MM.1S (cell line): Measurements from ENCODE around the gene ARHGAP4.

Experiments
- DNase-seq: peaks from one replicate; pipeline ENCODE4 v3.0.0-alpha.2; 2015
- H2AFZ ChIP-seq: fragments of 300-600 bp; sonication (generic); 2 replicates; pipeline ENCODE4 v1.6.0; 2016; ENCODE audit warnings: antibody characterized with exemption, low read length
- H3F3A ChIP-seq: fragments of 300-600 bp; sonication (generic); 2 replicates; pipeline ENCODE4 v1.6.1; 2016; ENCODE audit warnings: mild to moderate bottlenecking, antibody characterized with exemption, low read length, moderate library complexity, mixed read lengths; ENCODE audit not compliant: insufficient read depth
- H3K27ac ChIP-seq: fragments of 300-600 bp; sonication (generic); 2 replicates; pipeline ENCODE4 v1.5.1; 2016; ENCODE audit warnings: mild to moderate bottlenecking, low read length
- H3K27me3 ChIP-seq: fragments of 300-600 bp; sonication (generic); replicated peaks from 2 replicates; pipeline ENCODE4 v1.6.0; 2016; ENCODE audit warnings: low read length; ENCODE audit not compliant: insufficient read depth
- H3K36me3 ChIP-seq: fragments of 300-600 bp; sonication (generic); replicated peaks from 2 replicates; pipeline ENCODE4 v1.6.1; 2016; ENCODE audit warnings: mild to moderate bottlenecking, low read length, mixed read lengths; ENCODE audit not compliant: insufficient read depth
- H3K4me1 ChIP-seq: fragments of 300-600 bp; sonication (generic); 2 replicates; pipeline ENCODE4 v1.6.1; 2016; ENCODE audit warnings: low read length, mixed read lengths
- H3K4me2 ChIP-seq: fragments of 300-600 bp; sonication (generic); 2 replicates; pipeline ENCODE4 v1.6.0; 2016; ENCODE audit warnings: low read depth, low read length
- H3K4me3 ChIP-seq: fragments of 300-600 bp; sonication (generic); 2 replicates; pipeline ENCODE4 v1.5.1; 2016; ENCODE audit warnings: low read length, mixed read lengths
- H3K79me2 ChIP-seq: fragments of 300-600 bp; sonication (generic); 2 replicates; pipeline ENCODE4 v1.6.1; 2016; ENCODE audit warnings: mixed run types, low read length, mixed read lengths
- H3K9ac ChIP-seq: fragments of 300-600 bp; sonication (generic); 2 replicates; pipeline ENCODE4 v1.6.1; 2016; ENCODE audit warnings: low read length, mixed read lengths
- H3K9me2 ChIP-seq: fragments of 300-600 bp; sonication (generic); replicated peaks from 2 replicates; pipeline ENCODE4 v1.6.1; 2016; ENCODE audit warnings: mild to moderate bottlenecking, low read length, mixed read lengths; ENCODE audit not compliant: insufficient read depth
- H3K9me3 ChIP-seq: fragments of 300-600 bp; sonication (generic); replicated peaks from 2 replicates; pipeline ENCODE4 v1.6.1; 2016; ENCODE audit warnings: mild to moderate bottlenecking, low read length, mixed read lengths; ENCODE audit not compliant: insufficient read depth
- H4K20me1 ChIP-seq: fragments of 300-600 bp; sonication (generic); 2 replicates; pipeline ENCODE4 v1.6.1; 2016; ENCODE audit warnings: mild to moderate bottlenecking, low read length, moderate library complexity, mixed read lengths; ENCODE audit not compliant: insufficient read depth
- EZH2 ChIP-seq: fragments of 300-600 bp; sonication (generic); optimal IDR thresholded peaks from 2 replicates; pipeline ENCODE3; 2017; ENCODE audit warnings: low read depth, mild to moderate bottlenecking, antibody characterized with exemption, low read length, mixed read lengths
- EZH2phosphoT487 ChIP-seq: fragments of 300-600 bp; sonication (generic); IDR thresholded peaks from 2 replicates; pipeline ENCODE4 v1.6.1; 2018; ENCODE audit warnings: antibody characterized with exemption, low read length
- TF ChIP-seq, protein P1 (sequence below): fragments of 300-600 bp; sonication (generic); IDR thresholded peaks from 2 replicates; pipeline ENCODE4 v1.5.1; 2016; ENCODE audit warnings: antibody characterized with exemption, low read length, mixed read lengths

ARHGAP4 gene

DNA sequence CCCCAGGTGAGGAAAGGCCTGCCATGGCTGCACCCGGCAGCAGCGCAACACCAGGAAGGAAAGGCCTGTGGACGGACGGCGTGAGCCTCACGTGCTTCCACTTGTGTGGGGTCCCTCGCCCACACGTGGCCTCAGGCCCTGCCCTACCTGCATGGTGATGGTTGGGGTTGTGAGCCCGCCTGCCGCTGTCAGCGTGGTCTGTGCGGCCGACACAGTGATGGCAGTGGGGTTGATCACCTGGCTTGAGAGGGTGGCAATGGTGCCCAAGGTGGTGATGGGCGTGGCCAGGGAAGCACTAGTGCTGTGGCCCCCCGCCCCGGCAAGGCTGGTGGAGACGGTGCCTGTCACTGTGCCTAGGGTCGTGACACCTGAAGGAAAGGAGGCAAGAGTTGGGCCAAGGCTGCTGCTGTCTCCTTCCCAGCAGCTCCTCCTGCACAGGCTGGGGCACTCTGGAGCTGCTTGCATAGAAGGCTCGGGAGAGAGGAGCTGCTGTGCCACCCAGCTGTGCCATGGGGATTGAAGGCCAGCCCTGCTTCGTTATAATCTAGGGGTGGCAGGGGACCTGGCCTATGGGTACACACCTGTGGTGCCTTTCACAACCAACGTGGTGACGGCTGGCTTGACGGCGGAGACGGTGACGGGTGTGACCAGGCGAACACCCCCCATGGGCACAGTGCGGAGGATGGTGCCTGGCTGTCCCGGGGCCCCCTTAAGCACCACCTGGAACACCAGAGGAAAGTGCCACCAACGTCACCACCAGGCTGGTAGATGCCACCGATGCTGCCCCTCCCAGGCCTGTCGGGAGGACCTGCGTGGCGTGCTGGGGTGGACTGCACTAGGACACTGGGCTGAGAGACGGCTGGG, 30.2 kb upstream of the ARHGAP4 start:
- Histone ChIP-seq H3K36me3 (peaks cover 5% of the 10 kb centered on the region; the same call in 1 of the 2 replicates), H3K9ac (no peak overlapping the region), H3K9me3 (no peaks in the 10 kb centered on the region)

DNA sequence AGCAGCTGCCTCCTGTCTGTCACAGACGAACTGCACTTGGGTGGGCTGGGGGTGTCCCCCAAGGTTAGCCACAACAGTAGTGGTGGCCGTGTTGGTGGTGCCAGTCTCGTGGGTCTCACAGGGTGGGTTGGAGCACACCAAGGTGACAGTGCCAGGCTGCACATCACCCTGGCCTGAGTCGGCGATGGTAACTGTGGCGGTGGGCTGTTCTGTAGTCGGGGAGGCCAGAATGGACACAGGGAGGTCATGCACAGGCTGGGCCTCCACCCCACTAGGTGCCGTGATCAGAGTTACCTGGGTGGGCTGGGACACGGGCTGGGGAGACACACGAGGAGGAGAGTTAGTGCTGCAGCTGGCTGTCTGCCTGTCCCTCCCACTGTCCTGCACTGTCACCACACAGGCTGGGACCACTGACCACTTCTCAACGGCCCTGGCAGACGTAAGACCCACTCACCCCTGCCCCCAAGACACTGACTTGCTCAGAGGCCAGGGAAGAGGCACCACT, 29.2 kb upstream of the ARHGAP4 start:
- no peak for DNase-seq
- no peaks in the 10 kb centered on the region for H3K9me2 ChIP-seq
- H3F3A ChIP-seq, result no peaks in the 10 kb centered on the region
- no peaks in the 10 kb centered on the region for H4K20me1 ChIP-seq
- TF ChIP-seq, protein P1, sequence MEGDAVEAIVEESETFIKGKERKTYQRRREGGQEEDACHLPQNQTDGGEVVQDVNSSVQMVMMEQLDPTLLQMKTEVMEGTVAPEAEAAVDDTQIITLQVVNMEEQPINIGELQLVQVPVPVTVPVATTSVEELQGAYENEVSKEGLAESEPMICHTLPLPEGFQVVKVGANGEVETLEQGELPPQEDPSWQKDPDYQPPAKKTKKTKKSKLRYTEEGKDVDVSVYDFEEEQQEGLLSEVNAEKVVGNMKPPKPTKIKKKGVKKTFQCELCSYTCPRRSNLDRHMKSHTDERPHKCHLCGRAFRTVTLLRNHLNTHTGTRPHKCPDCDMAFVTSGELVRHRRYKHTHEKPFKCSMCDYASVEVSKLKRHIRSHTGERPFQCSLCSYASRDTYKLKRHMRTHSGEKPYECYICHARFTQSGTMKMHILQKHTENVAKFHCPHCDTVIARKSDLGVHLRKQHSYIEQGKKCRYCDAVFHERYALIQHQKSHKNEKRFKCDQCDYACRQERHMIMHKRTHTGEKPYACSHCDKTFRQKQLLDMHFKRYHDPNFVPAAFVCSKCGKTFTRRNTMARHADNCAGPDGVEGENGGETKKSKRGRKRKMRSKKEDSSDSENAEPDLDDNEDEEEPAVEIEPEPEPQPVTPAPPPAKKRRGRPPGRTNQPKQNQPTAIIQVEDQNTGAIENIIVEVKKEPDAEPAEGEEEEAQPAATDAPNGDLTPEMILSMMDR, result no peak
- TF ChIP-seq EZH2, result no peak
- no peak for TF ChIP-seq EZH2phosphoT487
- no peaks in the 10 kb centered on the region for H3K9me3 ChIP-seq
- H3K4me2 ChIP-seq, result no peak overlapping the region
- peaks cover 18% of the 10 kb centered on the region; the same call in 1 of the 2 replicates for H3K79me2 ChIP-seq
- no peak overlapping the region for H2AFZ ChIP-seq
- H3K9ac ChIP-seq, result no peak overlapping the region
- H3K4me3 ChIP-seq, result no peak overlapping the region
- no peaks in the 10 kb centered on the region for H3K4me1 ChIP-seq
- no peaks in the 10 kb centered on the region for H3K27me3 ChIP-seq
- no peak overlapping the region for H3K27ac ChIP-seq
- H3K36me3 ChIP-seq, result peaks cover 5% of the 10 kb centered on the region; the same call in 1 of the 2 replicates

More for the DNA sequence above, 30.2 kb upstream of the ARHGAP4 start:
- H3K4me1 ChIP-seq, result no peaks in the 10 kb centered on the region
- no peak overlapping the region for H2AFZ ChIP-seq
- no peak overlapping the region for H3K4me2 ChIP-seq
- H3K79me2 ChIP-seq, result peaks cover 18% of the 10 kb centered on the region; the same call in 1 of the 2 replicates
- no peak for TF ChIP-seq EZH2
- TF ChIP-seq, protein P1, result no peak
- no peak for TF ChIP-seq EZH2phosphoT487
- no peak for DNase-seq
- H3F3A ChIP-seq, result no peaks in the 10 kb centered on the region
- no peaks in the 10 kb centered on the region for H4K20me1 ChIP-seq
- H3K27me3 ChIP-seq, result no peaks in the 10 kb centered on the region
- H3K9me2 ChIP-seq, result no peaks in the 10 kb centered on the region
- H3K4me3 ChIP-seq, result no peak overlapping the region
- H3K27ac ChIP-seq, result no peak overlapping the region

DNA sequence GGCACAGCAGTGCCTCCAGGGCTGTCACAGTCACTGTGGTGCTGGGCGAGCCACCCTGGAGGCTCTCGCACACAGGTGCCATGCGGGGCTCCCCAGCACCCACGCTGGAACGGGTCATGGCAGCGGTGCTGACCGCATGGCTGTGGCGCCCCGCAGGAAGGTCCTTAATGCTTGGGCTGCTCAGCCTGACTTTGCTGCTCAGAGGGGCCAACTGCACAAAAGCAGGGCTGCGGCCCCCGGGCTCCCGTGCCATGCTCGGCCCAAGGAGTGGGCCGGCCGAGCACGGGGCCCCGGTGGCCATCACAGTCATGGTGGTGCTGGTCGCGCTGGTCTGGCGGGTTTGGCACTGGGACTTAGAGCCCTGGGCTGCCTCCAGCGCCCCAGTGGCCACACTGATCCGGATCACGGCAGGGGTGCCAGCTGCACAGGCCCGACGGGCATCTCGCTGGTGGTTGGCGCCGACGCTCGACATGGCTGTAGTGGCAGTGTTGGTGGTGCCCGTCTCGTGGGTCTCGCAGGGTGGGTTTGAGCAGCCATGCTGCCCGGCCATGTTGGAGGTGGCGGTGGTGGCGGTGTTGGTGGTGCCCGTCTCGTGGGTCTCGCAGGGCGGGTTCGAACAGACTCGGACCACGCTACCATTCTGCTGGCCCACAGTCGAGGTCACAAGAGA, 28.6 kb upstream of the ARHGAP4 start:
- no peaks in the 10 kb centered on the region for H3F3A ChIP-seq
- H3K27ac ChIP-seq, result no peak overlapping the region
- no peaks in the 10 kb centered on the region for H3K27me3 ChIP-seq
- no peak overlapping the region for H3K4me2 ChIP-seq
- no peak for DNase-seq
- H4K20me1 ChIP-seq, result no peaks in the 10 kb centered on the region
- peaks cover 5% of the 10 kb centered on the region; the same call in 1 of the 2 replicates for H3K36me3 ChIP-seq
- no peaks in the 10 kb centered on the region for H3K9me2 ChIP-seq
- H2AFZ ChIP-seq, result no peak overlapping the region
- H3K79me2 ChIP-seq, result peaks cover 14% of the 10 kb centered on the region; the same call in 1 of the 2 replicates
- no peak for TF ChIP-seq EZH2
- TF ChIP-seq EZH2phosphoT487, result no peak
- TF ChIP-seq, protein P1, result no peak
- H3K9ac ChIP-seq, result no peak overlapping the region
- no peaks in the 10 kb centered on the region for H3K4me1 ChIP-seq
- H3K9me3 ChIP-seq, result no peaks in the 10 kb centered on the region
- no peak overlapping the region for H3K4me3 ChIP-seq
